OCI-LY3 (cell line): ENCODE data around the gene CCDC142.

Experiments used
- H2AFZ ChIP-seq: fragments of 200-600, 300-600 bp; shearing (Covaris generic); 2 replicates; pipeline ENCODE4 v1.6.0; 2014; ENCODE audit warnings: antibody characterized with exemption, low read depth, low read length
- H3K27ac ChIP-seq: fragments of 200-600, 300-600 bp; sonication (generic); 2 replicates; pipeline ENCODE4 v1.5.1; 2014; ENCODE audit warnings: mild to moderate bottlenecking, low read length, moderate library complexity, mixed read lengths
- H3K27me3 ChIP-seq: fragments of 200-600, 300-600 bp; sonication (generic); 2 replicates; pipeline ENCODE4 v1.6.1; 2014; ENCODE audit warnings: low read depth, low read length, mixed read lengths
- H3K36me3 ChIP-seq: fragments of 200-600, 300-600 bp; sonication (generic); replicated peaks from 2 replicates; pipeline ENCODE3; 2014; ENCODE audit warnings: low read depth, low read length, mixed read lengths
- H3K4me1 ChIP-seq: fragments of 300-600, 200-600 bp; sonication (generic); 2 replicates; pipeline ENCODE4 v1.6.1; 2014; ENCODE audit warnings: low read length, mixed read lengths
- H3K4me2 ChIP-seq: fragments of 200-600, 300-600 bp; sonication (generic); 2 replicates; pipeline ENCODE4 v1.6.1; 2014; ENCODE audit warnings: low read length, mixed read lengths
- H3K4me3 ChIP-seq: fragments of 300-600, 200-600 bp; sonication (generic); 2 replicates; pipeline ENCODE4 v1.5.1; 2014; ENCODE audit warnings: antibody characterized with exemption, mild to moderate bottlenecking, low read length, moderate library complexity
- H3K79me2 ChIP-seq: fragments of 300-600, 200-600 bp; shearing (Covaris generic); 2 replicates; pipeline ENCODE4 v1.6.1; 2014; ENCODE audit warnings: mild to moderate bottlenecking, low read length, mixed read lengths
- H3K9ac ChIP-seq: fragments of 300-600, 200-600 bp; shearing (Covaris generic); 2 replicates; pipeline ENCODE4 v1.6.0; 2014; ENCODE audit warnings: mild to moderate bottlenecking, low read length, moderate library complexity
- H3K9me3 ChIP-seq: fragments of 200-600, 300-600 bp; shearing (Covaris generic); 2 replicates; pipeline ENCODE4 v1.6.1; 2014; ENCODE audit warnings: low read length, mixed read lengths; ENCODE audit not compliant: insufficient read depth
- H4K20me1 ChIP-seq: fragments of 200-600, 300-600 bp; sonication (generic); 2 replicates; pipeline ENCODE4 v1.6.1; 2016; ENCODE audit warnings: low read length, mixed read lengths; ENCODE audit not compliant: insufficient read depth
- EZH2phosphoT487 ChIP-seq: fragments of 200-600 bp; shearing (Covaris generic); IDR thresholded peaks from 2 replicates; pipeline ENCODE4 v1.6.1; 2018; ENCODE audit warnings: antibody characterized with exemption, mixed run types, low read depth
- TF ChIP-seq, protein P1 (sequence below): fragments of 200-600, 300-600 bp; sonication (generic); IDR thresholded peaks from 2 replicates; pipeline ENCODE4 v1.5.1; 2014; ENCODE audit warnings: antibody characterized with exemption, low read length, low read depth

CCDC142 gene

DNA sequence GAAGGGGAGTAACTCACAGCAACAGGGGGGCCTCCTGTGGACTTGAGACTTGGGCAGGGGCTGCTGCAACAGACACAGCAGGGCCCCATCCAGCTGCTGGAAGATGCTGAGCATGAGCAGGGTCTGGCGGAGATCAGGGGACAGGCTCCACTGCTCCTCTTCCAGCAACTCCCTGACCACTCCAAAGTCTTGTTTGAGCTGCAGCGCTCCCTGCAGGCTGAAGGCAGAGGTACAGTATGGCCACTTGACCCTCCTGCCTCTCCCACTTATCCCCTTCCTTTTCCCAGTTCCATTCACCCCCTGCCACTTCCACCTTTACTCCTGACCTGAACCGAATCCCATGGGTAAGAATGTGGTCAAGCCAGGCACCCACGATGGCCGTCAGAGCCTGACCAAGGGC, 7.9 kb downstream of the CCDC142 start:
- Histone ChIP-seq H3K27ac (no peak overlapping the region), H3K27me3 (no peaks in the 10 kb centered on the region), H3K4me2 (no peak overlapping the region), H3K4me1 (peaks cover 11% of the 10 kb centered on the region), H2AFZ (no peak overlapping the region), H4K20me1 (no peaks in the 10 kb centered on the region), H3K9me3 (no peaks in the 10 kb centered on the region), H3K9ac (no peak overlapping the region), H3K4me3 (no peak overlapping the region), H3K36me3 (peaks cover 20% of the 10 kb centered on the region), H3K79me2 (peaks cover 10% of the 10 kb centered on the region)
- TF ChIP-seq EZH2phosphoT487 = no peak
- TF ChIP-seq, protein P1, sequence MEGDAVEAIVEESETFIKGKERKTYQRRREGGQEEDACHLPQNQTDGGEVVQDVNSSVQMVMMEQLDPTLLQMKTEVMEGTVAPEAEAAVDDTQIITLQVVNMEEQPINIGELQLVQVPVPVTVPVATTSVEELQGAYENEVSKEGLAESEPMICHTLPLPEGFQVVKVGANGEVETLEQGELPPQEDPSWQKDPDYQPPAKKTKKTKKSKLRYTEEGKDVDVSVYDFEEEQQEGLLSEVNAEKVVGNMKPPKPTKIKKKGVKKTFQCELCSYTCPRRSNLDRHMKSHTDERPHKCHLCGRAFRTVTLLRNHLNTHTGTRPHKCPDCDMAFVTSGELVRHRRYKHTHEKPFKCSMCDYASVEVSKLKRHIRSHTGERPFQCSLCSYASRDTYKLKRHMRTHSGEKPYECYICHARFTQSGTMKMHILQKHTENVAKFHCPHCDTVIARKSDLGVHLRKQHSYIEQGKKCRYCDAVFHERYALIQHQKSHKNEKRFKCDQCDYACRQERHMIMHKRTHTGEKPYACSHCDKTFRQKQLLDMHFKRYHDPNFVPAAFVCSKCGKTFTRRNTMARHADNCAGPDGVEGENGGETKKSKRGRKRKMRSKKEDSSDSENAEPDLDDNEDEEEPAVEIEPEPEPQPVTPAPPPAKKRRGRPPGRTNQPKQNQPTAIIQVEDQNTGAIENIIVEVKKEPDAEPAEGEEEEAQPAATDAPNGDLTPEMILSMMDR = peak; percentile 31

DNA sequence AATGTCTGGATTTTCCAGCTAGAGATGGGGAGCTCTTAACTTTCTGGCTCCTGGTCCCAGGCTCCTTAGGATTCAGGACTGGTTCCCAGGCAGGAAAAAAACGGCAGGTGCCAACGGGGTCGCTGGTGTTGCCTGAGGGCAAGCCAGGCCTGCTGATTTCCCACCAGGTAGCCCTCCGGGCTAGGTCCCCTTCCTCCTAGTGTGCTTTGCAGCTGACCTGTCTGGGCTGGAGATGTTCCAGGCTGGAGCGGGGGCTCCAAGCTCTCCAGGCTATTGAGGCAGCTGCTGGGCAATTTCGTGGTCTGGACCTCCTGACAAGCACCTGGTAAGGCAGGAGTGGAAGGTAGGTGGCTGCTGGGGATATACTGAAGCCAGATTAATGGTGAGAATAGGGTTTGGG, 8.3 kb downstream of the CCDC142 start:
- Histone ChIP-seq H3K27me3 (no peaks in the 10 kb centered on the region), H3K27ac (no peak overlapping the region), H3K9me3 (no peaks in the 10 kb centered on the region), H3K79me2 (peaks cover 10% of the 10 kb centered on the region), H3K4me3 (no peak overlapping the region), H3K4me2 (no peak overlapping the region), H3K4me1 (peaks cover 11% of the 10 kb centered on the region), H4K20me1 (no peaks in the 10 kb centered on the region), H3K36me3 (peaks cover 20% of the 10 kb centered on the region), H2AFZ (no peak overlapping the region), H3K9ac (no peak overlapping the region)
- no peak for TF ChIP-seq EZH2phosphoT487
- TF ChIP-seq, protein P1 = no peak

DNA sequence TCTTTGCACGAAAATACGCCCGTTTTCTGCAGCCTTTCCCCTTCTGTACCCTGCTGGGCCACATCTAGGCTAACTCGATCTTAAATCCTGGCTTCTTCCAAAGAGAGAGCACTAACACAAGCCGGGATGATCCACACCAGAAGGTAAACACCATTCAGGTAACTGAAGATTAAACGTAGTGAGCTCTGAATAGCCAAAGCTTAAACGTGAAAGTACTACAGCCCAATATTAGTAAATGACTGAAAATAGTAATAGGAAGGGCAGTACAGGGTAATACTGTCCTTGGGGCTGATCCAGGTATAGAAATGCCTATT, 9.9 kb downstream of the CCDC142 start:
- Histone ChIP-seq H3K79me2 (peaks cover 10% of the 10 kb centered on the region), H3K36me3 (peaks cover 20% of the 10 kb centered on the region), H3K9ac (peak overlapping the region; percentile 81), H3K9me3 (no peaks in the 10 kb centered on the region), H3K4me2 (peak overlapping the region; percentile 80), H4K20me1 (no peaks in the 10 kb centered on the region), H3K27ac (peak overlapping the region; percentile 84), H3K4me1 (peaks cover 11% of the 10 kb centered on the region), H3K27me3 (no peaks in the 10 kb centered on the region), H3K4me3 (peak overlapping the region; percentile 81), H2AFZ (peak overlapping the region; percentile 12; the same call in 1 of the 2 replicates)
- TF ChIP-seq, protein P1 = no peak
- no peak for TF ChIP-seq EZH2phosphoT487

DNA sequence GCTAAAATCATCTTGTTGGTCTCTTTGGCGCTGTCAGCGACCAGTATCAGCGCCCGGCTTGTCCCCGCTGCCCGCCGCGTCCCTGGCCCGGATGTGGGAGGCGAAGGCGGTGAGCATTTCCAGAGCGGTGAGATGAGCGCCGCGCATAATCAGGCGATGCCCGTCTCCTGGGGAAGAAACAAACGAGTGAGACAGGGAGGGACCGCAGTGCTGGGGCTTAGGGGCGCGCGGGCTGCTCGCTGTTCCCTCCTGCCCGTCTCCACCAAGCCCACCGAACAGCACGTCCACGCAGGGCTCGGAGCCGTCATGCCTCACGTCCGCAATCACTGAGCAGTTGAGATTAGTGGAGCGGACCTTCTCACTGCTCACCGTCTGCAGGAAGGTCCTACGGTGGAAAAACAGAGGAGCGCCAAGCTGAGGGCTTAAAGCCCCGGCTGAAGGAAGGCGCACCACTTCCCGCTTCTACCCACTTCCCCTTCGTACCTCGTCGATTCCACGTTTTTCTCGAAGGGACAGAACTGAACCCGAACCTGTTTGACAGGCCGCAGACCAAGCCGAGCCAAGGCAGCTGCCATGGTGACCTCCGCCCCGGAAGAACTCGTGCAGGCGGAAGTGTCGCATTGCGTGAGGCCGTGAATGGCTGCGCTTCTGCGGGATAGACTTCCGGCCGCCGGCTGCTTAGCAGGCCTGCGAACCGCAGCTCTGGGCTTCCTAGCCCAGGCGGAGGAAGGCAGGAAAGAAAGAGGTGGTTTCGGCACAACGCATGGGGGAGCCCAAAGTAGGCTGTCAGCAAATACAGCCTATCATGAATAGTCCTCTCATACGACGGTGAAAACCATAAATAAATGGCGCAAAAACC, 10.5 kb downstream of the CCDC142 start, which contains the start of gene MRPL53:
Gene MRPL53 (minus strand): TSS at position 595 of the 859 bp plus-strand sequence. CDS start 20 bp downstream, at position 575.
- Histone ChIP-seq H3K36me3 (peaks cover 16% of the 10 kb centered on the region), H3K4me1 (peaks cover 11% of the 10 kb centered on the region), H3K79me2 (peaks cover 10% of the 10 kb centered on the region), H3K27ac (peak within 1 kb of the TSS; percentile 84), H3K4me3 (peak within 1 kb of the TSS; percentile 81), H2AFZ (peak within 1 kb of the TSS; percentile 23; the same call in 1 of the 2 replicates), H3K9me3 (no peaks in the 10 kb centered on the region), H4K20me1 (no peaks in the 10 kb centered on the region), H3K9ac (peak within 1 kb of the TSS; percentile 81), H3K4me2 (peak within 1 kb of the TSS; percentile 80), H3K27me3 (no peaks in the 10 kb centered on the region)
- no peak for TF ChIP-seq EZH2phosphoT487
- TF ChIP-seq, protein P1 = no peak
